VCaP (cell line): Measurements from ENCODE around the gene RARB.

Source experiments
- H3K27ac ChIP-seq: fragments of 450-650 bp; 2 replicates; pipeline ENCODE4 v1.5.1; 2017
- CTCF ChIP-seq: fragments of 450-650 bp; conservative IDR thresholded peaks from 2 replicates; pipeline ENCODE4 v1.5.1; 2017; ENCODE audit warnings: mild to moderate bottlenecking, moderate library complexity

RARB gene

GRCh38 chr3:25463836-25464418 is 35.9 kb downstream of the RARB start:
- no peak for TF ChIP-seq CTCF
- no peak overlapping the region for H3K27ac ChIP-seq

- TF ChIP-seq CTCF, result no peak
- no peak overlapping the region for H3K27ac ChIP-seq
These were observed 37.3 kb downstream of the RARB start for GRCh38 chr3:25465266-25465860.

GRCh38 chr3:25468866-25469319 is 40.8 kb downstream of the RARB start:
- TF ChIP-seq CTCF, result no peak; the same call in 1 of the 2 replicates
- no peak overlapping the region; the same call in 1 of the 2 replicates for H3K27ac ChIP-seq

GRCh38 chr3:25469558-25469957 is 41.5 kb downstream of the RARB start:
- TF ChIP-seq CTCF, result no peak
- H3K27ac ChIP-seq, result no peak overlapping the region; the same call in 1 of the 2 replicates

- TF ChIP-seq CTCF, result no peak
- peak overlapping the region; percentile 61 for H3K27ac ChIP-seq
These were observed 43.2 kb downstream of the RARB start for GRCh38 chr3:25471081-25471768.

- H3K27ac ChIP-seq, result peak overlapping the region; percentile 61
- TF ChIP-seq CTCF, result no peak
These were observed 44.1 kb downstream of the RARB start for GRCh38 chr3:25472153-25472552.

- H3K27ac ChIP-seq, result no peak overlapping the region; the same call in 1 of the 2 replicates
- TF ChIP-seq CTCF, result no peak
These were observed 44.7 kb downstream of the RARB start for GRCh38 chr3:25472731-25473130.
